ENCODE measurements around the gene GAPVD1. TPM values are rescaled to one million over a fixed set of nuclear protein-coding genes. Genes with fewer than 3 reads are reported as not detected.

GAPVD1 gene
- total RNA-seq, 1 experiment from 2014 or later: 53.1 TPM

GRCh38 chr9:125261501-125262293 lies at the start of gene GAPVD1 (continued):
- TF ChIP-seq, protein P1, sequence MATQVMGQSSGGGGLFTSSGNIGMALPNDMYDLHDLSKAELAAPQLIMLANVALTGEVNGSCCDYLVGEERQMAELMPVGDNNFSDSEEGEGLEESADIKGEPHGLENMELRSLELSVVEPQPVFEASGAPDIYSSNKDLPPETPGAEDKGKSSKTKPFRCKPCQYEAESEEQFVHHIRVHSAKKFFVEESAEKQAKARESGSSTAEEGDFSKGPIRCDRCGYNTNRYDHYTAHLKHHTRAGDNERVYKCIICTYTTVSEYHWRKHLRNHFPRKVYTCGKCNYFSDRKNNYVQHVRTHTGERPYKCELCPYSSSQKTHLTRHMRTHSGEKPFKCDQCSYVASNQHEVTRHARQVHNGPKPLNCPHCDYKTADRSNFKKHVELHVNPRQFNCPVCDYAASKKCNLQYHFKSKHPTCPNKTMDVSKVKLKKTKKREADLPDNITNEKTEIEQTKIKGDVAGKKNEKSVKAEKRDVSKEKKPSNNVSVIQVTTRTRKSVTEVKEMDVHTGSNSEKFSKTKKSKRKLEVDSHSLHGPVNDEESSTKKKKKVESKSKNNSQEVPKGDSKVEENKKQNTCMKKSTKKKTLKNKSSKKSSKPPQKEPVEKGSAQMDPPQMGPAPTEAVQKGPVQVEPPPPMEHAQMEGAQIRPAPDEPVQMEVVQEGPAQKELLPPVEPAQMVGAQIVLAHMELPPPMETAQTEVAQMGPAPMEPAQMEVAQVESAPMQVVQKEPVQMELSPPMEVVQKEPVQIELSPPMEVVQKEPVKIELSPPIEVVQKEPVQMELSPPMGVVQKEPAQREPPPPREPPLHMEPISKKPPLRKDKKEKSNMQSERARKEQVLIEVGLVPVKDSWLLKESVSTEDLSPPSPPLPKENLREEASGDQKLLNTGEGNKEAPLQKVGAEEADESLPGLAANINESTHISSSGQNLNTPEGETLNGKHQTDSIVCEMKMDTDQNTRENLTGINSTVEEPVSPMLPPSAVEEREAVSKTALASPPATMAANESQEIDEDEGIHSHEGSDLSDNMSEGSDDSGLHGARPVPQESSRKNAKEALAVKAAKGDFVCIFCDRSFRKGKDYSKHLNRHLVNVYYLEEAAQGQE (IDR thresholded peaks at IDR 0.05; ENCODE audit: low read depth): no peak
- no peak for TF ChIP-seq EZH2phosphoT487 (IDR thresholded peaks at IDR 0.05; ENCODE audit: borderline replicate concordance)
- no peak for TF ChIP-seq CEBPB (IDR thresholded peaks at IDR 0.05; ENCODE audit: low read depth)

DNA sequence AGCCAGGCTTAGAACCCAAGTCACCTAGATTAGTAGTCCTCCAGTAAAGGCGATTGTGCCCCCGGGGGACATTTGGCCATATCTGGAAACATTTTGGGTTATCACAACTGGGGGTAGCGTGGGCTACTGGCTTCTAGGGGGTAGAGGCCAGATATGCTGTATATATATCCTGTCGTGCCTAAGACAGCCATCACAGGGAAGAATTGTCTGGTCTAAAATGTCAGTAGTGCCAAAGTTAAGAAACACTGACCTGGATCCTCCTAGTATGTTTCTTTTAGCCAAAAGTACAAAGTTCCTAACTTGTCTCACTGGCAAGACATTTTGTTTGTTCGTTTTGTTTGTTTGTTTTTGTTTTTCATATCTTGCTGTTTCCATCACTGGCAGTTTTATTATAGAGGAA lies 47.4 kb upstream of the GAPVD1 start:
- CTCF ChIA-PET: no interaction called here
- H3K36me3 ChIP-seq (ENCODE audit: control insufficient read depth in 1 of 2, insufficient read depth in 2 of 2, low read length in 2 of 2): peaks cover 8 to 29% of the 10 kb centered on the region in 2 experiments
- no peaks in the 10 kb centered on the region for H3K9me3 ChIP-seq (ENCODE audit: control insufficient read depth in 1 of 2, insufficient read depth in 1 of 2, low read depth in 1 of 2, low read length in 2 of 2)
- no peak overlapping the region for H3K9ac ChIP-seq (ENCODE audit: low read length)
- no peak overlapping the region for H2AFZ ChIP-seq (ENCODE audit: low read depth, low read length, poor library complexity, severe bottlenecking)
- H3K79me2 ChIP-seq (ENCODE audit: insufficient read depth, low read length): no peaks in the 10 kb centered on the region
- POLR2A ChIA-PET: no interaction called here
- ATAC-seq: no peak
- no peak for DNase-seq (ENCODE audit: low read depth, low spot score)
- no peak overlapping the region for H3K27ac ChIP-seq (ENCODE audit: low read depth, low read length)
- H3K9me2 ChIP-seq (ENCODE audit: insufficient read depth): no peaks in the 10 kb centered on the region
- intact Hi-C loops (cut with micrococcal nuclease): no loop called here
- RAD21 ChIA-PET (ENCODE audit: low non-redundant PET in 1 of 2, low total read pairs in 2 of 2, uncharacterized antibody in 2 of 2, unreplicated experiment in 2 of 2): no interaction called here
- no TSS peak for BruUV-seq (replicated peaks)
- no peak overlapping the region for H3K4me3 ChIP-seq (replicated peaks in 1 of 2; ENCODE audit: low read depth in 1 of 2, low read length in 2 of 2)
- TF ChIP-seq POLR2AphosphoS5 (IDR thresholded peaks at IDR 0.05; ENCODE audit: low read depth, low read length): no peak
- no peak for TF ChIP-seq CBX3 (IDR thresholded peaks at IDR 0.05; ENCODE audit: low read depth)
- no peak for TF ChIP-seq SP1 (IDR thresholded peaks at IDR 0.05; ENCODE audit: low read depth)
- TF ChIP-seq YY1 (IDR thresholded peaks at IDR 0.05; ENCODE audit: extremely low read depth, insufficient replicate concordance, low read depth, low read length): no peak
- no peak for TF ChIP-seq EZH2phosphoT487 (IDR thresholded peaks at IDR 0.05; ENCODE audit: borderline replicate concordance)
- no peak overlapping the region for H3K4me2 ChIP-seq (ENCODE audit: low read length)
- no peaks in the 10 kb centered on the region for H3K27me3 ChIP-seq (ENCODE audit: insufficient read depth, low read length)
- H4K20me1 ChIP-seq (ENCODE audit: insufficient read depth): no peaks in the 10 kb centered on the region
- no peaks in the 10 kb centered on the region for H3K4me1 ChIP-seq (ENCODE audit: control insufficient read depth in 1 of 2, insufficient read depth in 2 of 2, low read length in 2 of 2)
